Fibroblast of lung (primary cell): Measurements from ENCODE around the gene UBL4A. TPM values are rescaled to one million over a fixed set of nuclear protein-coding genes. Genes with fewer than 3 reads are reported as not detected.

ENCODE experiments used
- DNase-seq, 2 donors: peaks; one replicate each; pipeline versions ENCODE4 v3.0.0 to v3.0.0-alpha.2; 2010; ENCODE audit warnings: low read depth in 2 of 2
- H2AFZ ChIP-seq: 2 replicates; pipeline ENCODE4 v1.5.1; 2012; ENCODE audit warnings: low read length, control low read depth, inconsistent platforms
- H3K27ac ChIP-seq: 2 replicates; pipeline ENCODE4 v1.5.1; 2011; ENCODE audit warnings: low read length, control low read depth; ENCODE audit not compliant: insufficient read depth
- H3K27me3 ChIP-seq: 2 replicates; pipeline ENCODE4 v1.5.1; 2011; ENCODE audit warnings: mild to moderate bottlenecking, low read length; ENCODE audit not compliant: control insufficient read depth, insufficient read depth
- H3K36me3 ChIP-seq: 2 replicates; pipeline ENCODE4 v1.5.1; 2011; ENCODE audit warnings: low read length; ENCODE audit not compliant: control insufficient read depth, insufficient read depth
- H3K4me1 ChIP-seq: 2 replicates; pipeline ENCODE4 v1.5.1; 2011; ENCODE audit warnings: low read length; ENCODE audit not compliant: control insufficient read depth, insufficient read depth; ENCODE audit errors: extremely low read depth
- H3K4me2 ChIP-seq: 2 replicates; pipeline ENCODE4 v1.5.1; 2011; ENCODE audit warnings: low read length, control low read depth; ENCODE audit not compliant: insufficient read depth; ENCODE audit errors: extremely low read depth
- H3K4me3 ChIP-seq, 4 experiments: fragments of 200-600 bp in 1 of 4; sonication (generic) in 1 of 4; replicated peaks in 1 of 4; 2 replicates each; pipeline ENCODE4 v1.5.1; 2011 to 2016; ENCODE audit warnings: low read length in 4 of 4, low read depth in 3 of 4, mild to moderate bottlenecking in 3 of 4, control low read depth in 2 of 4, inconsistent platforms in 1 of 4, mixed read lengths in 1 of 4; ENCODE audit not compliant: insufficient read depth in 1 of 4; ENCODE audit errors: control extremely low read depth in 1 of 4
- H3K79me2 ChIP-seq: 2 replicates; pipeline ENCODE4 v1.5.1; 2012; ENCODE audit warnings: mild to moderate bottlenecking, low read length, inconsistent platforms; ENCODE audit not compliant: control insufficient read depth, insufficient read depth
- H3K9ac ChIP-seq: 2 replicates; pipeline ENCODE4 v1.5.1; 2011; ENCODE audit warnings: mild to moderate bottlenecking, low read length, control low read depth; ENCODE audit not compliant: insufficient read depth
- H3K9me3 ChIP-seq: 2 replicates; pipeline ENCODE4 v1.5.1; 2012; ENCODE audit warnings: low read depth, low read length; ENCODE audit not compliant: control insufficient read depth, insufficient read depth
- H4K20me1 ChIP-seq: 2 replicates; pipeline ENCODE4 v1.5.1; 2011; ENCODE audit warnings: low read length; ENCODE audit not compliant: control insufficient read depth, insufficient read depth; ENCODE audit errors: extremely low read depth
- EZH2 ChIP-seq: IDR thresholded peaks from 2 replicates; pipeline ENCODE4 v1.5.1; 2012; ENCODE audit warnings: low read length, control low read depth, mild to moderate bottlenecking; ENCODE audit errors: missing control alignments
- polyA plus RNA-seq, 2 donors: library from polyadenylated mRNA; depleted of rRNA in 1 of 2; stranded (reverse) in 1 of 2; unstranded in 1 of 2; fragments of >200 nt; gene quantifications; 2 replicates each; pipeline ENCODE4 v1.2.1, GENCODE V29; 2011 to 2012; ENCODE audit warnings: missing spikeins in 1 of 2
- total RNA-seq: library from RNA; depleted of rRNA; stranded (reverse); fragments of >200 nt; gene quantifications from 2 replicates; pipeline ENCODE4 v1.2.1, GENCODE V29; 2014
- TF ChIP-seq, protein P1 (sequence below), 2 donors: IDR thresholded peaks in 1 of 2; conservative IDR thresholded peaks in 1 of 2; 1 replicate in 1 of 2; 2 replicates in 1 of 2; pipeline ENCODE4 v1.5.1; 2011 to 2012; ENCODE audit warnings: low read length in 2 of 2, control low read depth in 1 of 2, inconsistent platforms in 1 of 2, low read depth in 1 of 2, mild to moderate bottlenecking in 1 of 2

Gene UBL4A
- total and polyA plus RNA-seq, 2 donors (not counting 1 experiment from before 2014, with no cell fraction given): 17.9 to 42.8 TPM

DNA sequence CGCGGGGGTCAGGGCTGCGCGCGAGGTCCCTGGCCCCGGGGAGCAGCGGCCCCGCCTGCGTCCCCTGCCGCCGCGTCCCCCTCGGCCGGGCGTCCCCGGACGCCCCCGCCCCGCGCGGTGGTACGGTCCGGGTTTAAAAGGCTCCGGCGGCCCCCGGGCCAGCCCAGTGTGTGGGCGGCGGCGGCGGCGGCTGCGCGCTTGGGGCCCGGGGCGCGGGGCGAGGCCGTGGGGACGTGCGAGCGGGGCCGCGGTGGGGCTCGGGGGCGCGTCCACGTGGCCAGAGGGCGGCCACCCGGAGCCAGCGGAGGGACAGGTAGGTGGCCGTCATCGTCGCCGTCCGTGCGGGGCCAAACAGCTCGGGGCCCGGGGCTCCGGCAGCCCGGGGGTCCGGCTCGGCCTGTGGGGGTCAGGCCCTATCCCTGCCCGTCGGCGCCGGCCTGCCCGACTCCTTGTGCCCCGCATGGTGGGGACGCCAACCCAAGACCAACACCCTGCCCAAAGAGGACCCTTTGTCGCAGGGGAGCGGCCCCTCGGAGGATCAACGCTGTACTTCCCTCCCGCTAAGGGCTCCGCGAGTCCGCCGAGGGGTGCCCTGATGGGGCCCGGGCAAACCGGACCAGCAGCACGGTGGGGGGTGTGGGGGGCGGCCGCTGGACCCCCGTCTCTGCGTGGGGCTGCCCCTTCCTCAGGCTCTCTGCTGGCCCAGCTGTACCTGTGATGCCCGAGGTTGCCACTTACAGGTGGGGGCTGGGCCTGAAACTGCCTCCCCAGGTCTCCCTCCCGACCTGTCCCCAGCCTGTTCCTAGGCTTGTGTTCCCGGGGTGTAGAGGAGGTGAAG, 28.1 kb downstream of the UBL4A start, which contains the start of gene PLXNA3:
PLXNA3 (plus strand) TSS at position 166 of the 838 bp plus-strand sequence. CDS start 1,903 bp downstream, outside the sequence.
- H3K27me3 ChIP-seq: no peaks in the 10 kb centered on the region
- H3K79me2 ChIP-seq: peaks cover 38% of the 10 kb centered on the region
- H2AFZ ChIP-seq: no peak within 1 kb of the TSS

DNA sequence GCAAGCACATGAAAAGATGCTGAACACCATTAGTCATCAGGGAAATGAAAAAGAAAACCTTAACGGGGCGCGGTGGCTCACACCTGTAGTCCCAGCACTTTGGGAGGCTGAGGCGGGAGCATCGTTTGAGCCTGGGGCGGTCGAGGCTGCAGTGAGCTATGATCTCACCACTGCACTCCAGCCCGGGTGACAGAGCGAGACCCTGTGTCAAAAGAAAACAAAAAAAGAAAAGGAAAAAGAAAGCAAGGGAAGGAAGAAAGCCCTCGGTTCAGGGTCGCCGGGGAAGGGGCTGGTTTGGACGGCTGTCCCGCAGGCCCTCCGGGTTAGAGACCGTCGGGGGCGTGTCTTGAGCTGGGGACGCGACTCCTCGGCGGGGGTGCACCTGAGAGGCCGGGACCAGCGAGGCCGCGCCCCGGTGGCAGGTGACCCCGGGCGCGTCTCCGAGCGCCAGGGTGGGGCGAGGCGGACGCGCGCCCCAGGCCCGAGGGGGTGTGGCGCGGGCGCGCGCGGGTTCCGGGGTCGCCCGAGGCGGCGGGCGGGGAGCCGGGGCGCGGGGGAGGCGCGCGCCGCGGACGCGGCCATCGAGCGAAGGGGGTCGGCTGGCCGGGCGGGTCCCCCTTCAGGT, 28.8 kb downstream of the UBL4A start:
- peak overlapping the region; percentile 46 for H3K9ac ChIP-seq
- peak overlapping the region; percentile 27 to 51 (median 34) for H3K4me3 ChIP-seq
- no peak overlapping the region for H2AFZ ChIP-seq
- peak overlapping the region; percentile 25 for H3K4me2 ChIP-seq
- H3K27me3 ChIP-seq: no peaks in the 10 kb centered on the region
- no peaks in the 10 kb centered on the region for H4K20me1 ChIP-seq
- H3K79me2 ChIP-seq: peaks cover 36% of the 10 kb centered on the region
- H3K9me3 ChIP-seq: no peaks in the 10 kb centered on the region
- no peak for TF ChIP-seq EZH2
- TF ChIP-seq, protein P1, sequence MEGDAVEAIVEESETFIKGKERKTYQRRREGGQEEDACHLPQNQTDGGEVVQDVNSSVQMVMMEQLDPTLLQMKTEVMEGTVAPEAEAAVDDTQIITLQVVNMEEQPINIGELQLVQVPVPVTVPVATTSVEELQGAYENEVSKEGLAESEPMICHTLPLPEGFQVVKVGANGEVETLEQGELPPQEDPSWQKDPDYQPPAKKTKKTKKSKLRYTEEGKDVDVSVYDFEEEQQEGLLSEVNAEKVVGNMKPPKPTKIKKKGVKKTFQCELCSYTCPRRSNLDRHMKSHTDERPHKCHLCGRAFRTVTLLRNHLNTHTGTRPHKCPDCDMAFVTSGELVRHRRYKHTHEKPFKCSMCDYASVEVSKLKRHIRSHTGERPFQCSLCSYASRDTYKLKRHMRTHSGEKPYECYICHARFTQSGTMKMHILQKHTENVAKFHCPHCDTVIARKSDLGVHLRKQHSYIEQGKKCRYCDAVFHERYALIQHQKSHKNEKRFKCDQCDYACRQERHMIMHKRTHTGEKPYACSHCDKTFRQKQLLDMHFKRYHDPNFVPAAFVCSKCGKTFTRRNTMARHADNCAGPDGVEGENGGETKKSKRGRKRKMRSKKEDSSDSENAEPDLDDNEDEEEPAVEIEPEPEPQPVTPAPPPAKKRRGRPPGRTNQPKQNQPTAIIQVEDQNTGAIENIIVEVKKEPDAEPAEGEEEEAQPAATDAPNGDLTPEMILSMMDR (conservative IDR thresholded peaks at IDR 0.05 in 1 of 2, IDR thresholded peaks at IDR 0.05 in 1 of 2; ENCODE audit: low read depth in 1 of 2, low read length in 2 of 2): no peak
- no peak for DNase-seq
- no peak overlapping the region for H3K27ac ChIP-seq
- peaks cover 7% of the 10 kb centered on the region for H3K36me3 ChIP-seq
- H3K4me1 ChIP-seq: no peaks in the 10 kb centered on the region

More for the DNA sequence above, 28.1 kb downstream of the UBL4A start, which contains the start of gene PLXNA3:
- no peaks in the 10 kb centered on the region for H3K4me1 ChIP-seq
- H3K27ac ChIP-seq: no peak within 1 kb of the TSS
- TF ChIP-seq, protein P1 (conservative IDR thresholded peaks at IDR 0.05 in 1 of 2, IDR thresholded peaks at IDR 0.05 in 1 of 2; ENCODE audit: low read depth in 1 of 2, low read length in 2 of 2): no peak
- no peak for TF ChIP-seq EZH2
- H4K20me1 ChIP-seq: no peaks in the 10 kb centered on the region
- H3K36me3 ChIP-seq: peaks cover 9% of the 10 kb centered on the region
- no peaks in the 10 kb centered on the region for H3K9me3 ChIP-seq
- DNase-seq: peak in 1 of 2 donors; percentile 30
- H3K9ac ChIP-seq: peak within 1 kb of the TSS; percentile 53
- peak within 1 kb of the TSS; percentile 65 to 73 (median 72) for H3K4me3 ChIP-seq
- H3K4me2 ChIP-seq: peak within 1 kb of the TSS; percentile 64

DNA sequence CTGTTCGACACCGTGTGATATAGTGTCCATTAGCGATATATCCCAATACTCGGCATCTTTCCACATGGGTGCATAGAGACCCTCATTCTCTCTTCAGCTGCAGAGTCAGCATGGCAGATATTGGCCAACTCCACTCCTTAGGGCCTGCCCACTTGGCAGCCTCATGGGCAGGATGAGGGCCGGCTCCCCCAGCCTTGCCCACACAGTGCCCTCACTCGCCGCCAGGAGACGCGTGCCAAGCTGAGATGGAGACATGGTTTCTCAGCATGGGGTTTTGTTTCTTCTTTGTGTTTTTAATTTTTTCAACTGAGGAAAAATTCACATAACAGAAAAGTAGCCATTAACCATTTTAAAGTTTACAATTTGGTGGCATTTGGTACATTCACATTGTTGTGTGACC, 33.6 kb downstream of the UBL4A start:
- Histone ChIP-seq H4K20me1 (no peaks in the 10 kb centered on the region), H3K9me3 (no peaks in the 10 kb centered on the region), H2AFZ (no peak overlapping the region), H3K4me1 (no peaks in the 10 kb centered on the region), H3K79me2 (no peaks in the 10 kb centered on the region), H3K4me3 (no peak overlapping the region), H3K27me3 (no peaks in the 10 kb centered on the region), H3K9ac (no peak overlapping the region), H3K4me2 (no peak overlapping the region), H3K27ac (no peak overlapping the region), H3K36me3 (peaks cover 6% of the 10 kb centered on the region)
- no peak for TF ChIP-seq EZH2
- TF ChIP-seq, protein P1 (conservative IDR thresholded peaks at IDR 0.05 in 1 of 2, IDR thresholded peaks at IDR 0.05 in 1 of 2; ENCODE audit: low read depth in 1 of 2, low read length in 2 of 2): no peak
- DNase-seq: no peak
